Measurements from ENCODE around the gene ACADSB. TPM values are rescaled to one million over a fixed set of nuclear protein-coding genes. Genes with fewer than 3 reads are reported as not detected.

ACADSB gene
- total and polyA plus RNA-seq, 9 donors = 8.8 to 26.6 (median 24.0) TPM

DNA sequence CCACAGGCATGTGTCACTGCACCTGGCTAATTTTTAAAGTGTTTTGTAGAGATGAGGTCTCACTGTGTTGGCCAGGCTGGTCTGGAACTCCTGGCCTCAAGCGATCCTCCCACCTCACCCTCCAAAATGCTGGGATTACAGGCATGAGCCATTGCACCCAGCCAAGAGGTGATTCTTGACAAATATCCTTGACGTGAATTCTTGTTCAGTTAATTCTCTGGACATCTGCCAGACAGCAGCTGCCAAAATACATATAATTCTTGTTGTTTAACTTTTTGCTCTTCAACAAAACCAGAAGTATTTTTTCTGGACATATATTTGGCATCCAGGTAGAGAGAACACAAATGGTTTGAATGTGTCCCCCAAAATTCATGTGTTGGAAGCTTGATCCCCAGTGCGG is 3.2 kb downstream of the ACADSB start:
- WGBS, 3 donors = 80 to 87% (median 80%) methylated on average over 3 of the region's 3 CpGs
- H3K9me3 ChIP-seq = no peaks in the 10 kb centered on the region
- intact Hi-C loops (cut with DNase I) = no loop called here
- TF ChIP-seq EP300 (IDR thresholded peaks at IDR 0.05) = no peak
- TF ChIP-seq, protein P1, sequence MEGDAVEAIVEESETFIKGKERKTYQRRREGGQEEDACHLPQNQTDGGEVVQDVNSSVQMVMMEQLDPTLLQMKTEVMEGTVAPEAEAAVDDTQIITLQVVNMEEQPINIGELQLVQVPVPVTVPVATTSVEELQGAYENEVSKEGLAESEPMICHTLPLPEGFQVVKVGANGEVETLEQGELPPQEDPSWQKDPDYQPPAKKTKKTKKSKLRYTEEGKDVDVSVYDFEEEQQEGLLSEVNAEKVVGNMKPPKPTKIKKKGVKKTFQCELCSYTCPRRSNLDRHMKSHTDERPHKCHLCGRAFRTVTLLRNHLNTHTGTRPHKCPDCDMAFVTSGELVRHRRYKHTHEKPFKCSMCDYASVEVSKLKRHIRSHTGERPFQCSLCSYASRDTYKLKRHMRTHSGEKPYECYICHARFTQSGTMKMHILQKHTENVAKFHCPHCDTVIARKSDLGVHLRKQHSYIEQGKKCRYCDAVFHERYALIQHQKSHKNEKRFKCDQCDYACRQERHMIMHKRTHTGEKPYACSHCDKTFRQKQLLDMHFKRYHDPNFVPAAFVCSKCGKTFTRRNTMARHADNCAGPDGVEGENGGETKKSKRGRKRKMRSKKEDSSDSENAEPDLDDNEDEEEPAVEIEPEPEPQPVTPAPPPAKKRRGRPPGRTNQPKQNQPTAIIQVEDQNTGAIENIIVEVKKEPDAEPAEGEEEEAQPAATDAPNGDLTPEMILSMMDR (IDR thresholded peaks at IDR 0.05) = no peak
- no peak for TF ChIP-seq POLR2A (IDR thresholded peaks at IDR 0.05)
- H3K27ac ChIP-seq = no peak overlapping the region
- no peak for DNase-seq
- H3K36me3 ChIP-seq = no peaks in the 10 kb centered on the region
- H3K4me1 ChIP-seq (ENCODE audit: insufficient read depth) = peaks cover 2% of the 10 kb centered on the region
- no peaks in the 10 kb centered on the region for H3K27me3 ChIP-seq
- H3K4me3 ChIP-seq = no peak overlapping the region

DNA sequence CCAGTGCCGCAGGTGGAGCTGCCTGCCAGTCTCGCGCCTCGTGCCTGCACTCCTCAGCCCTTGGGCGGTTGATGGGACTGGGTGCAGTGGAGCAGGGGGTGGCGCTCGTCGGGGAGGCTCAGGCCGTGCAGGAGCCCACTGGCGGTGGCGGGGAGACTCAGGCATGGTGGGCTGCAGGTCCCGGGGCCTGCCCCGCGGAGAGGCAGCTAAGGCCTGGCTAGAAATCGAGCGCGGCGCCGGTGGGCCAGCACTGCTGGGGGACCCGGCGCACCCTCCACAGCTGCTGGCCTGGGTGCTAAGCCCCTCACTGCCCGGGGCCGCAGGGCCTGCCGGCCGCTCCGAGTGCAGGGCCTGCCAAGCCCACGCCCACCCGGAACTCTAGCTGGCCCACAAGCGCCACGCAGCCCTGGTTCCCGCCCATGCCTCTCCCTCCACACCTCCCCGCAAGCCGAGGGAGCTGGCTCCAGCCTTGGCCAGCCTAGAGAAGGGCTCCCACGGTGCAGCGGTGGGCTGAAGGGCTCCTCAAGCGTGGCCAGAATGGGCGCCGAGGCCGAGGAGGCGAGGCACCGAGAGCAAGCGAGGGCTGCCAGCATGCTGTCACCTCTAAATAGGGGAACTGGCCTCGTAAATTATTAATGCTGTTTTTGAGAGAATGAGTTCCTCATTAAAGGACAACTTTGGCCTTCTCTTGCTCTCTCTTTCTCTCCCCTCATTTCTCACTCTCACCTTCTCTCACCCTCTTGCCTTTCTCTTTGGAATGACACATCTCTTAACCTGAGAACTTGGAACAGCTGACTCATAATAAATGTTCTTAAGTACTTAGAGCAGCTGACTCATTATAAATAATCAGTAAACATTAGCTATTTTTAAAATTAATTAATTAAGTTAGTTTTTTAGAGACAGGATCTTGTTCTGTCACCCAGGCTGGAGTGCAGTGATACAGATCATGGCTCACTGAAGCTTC is 4.9 kb downstream of the ACADSB start:
- intact Hi-C loops (cut with DNase I) = no loop called here
- Histone ChIP-seq H3K36me3 (no peaks in the 10 kb centered on the region), H3K4me3 (no peak overlapping the region), H3K4me1 (ENCODE audit: insufficient read depth) (peaks cover 2% of the 10 kb centered on the region), H3K27me3 (no peaks in the 10 kb centered on the region), H3K9me3 (no peaks in the 10 kb centered on the region), H3K27ac (no peak overlapping the region)
- peak in 1 of 5 donors; percentile 15 for DNase-seq
- WGBS, 3 donors = 92 to 95% (median 94%) methylated on average over 43 of the region's 43 CpGs
- no peak for TF ChIP-seq EP300 (IDR thresholded peaks at IDR 0.05)
- no peak for TF ChIP-seq POLR2A (IDR thresholded peaks at IDR 0.05)

DNA sequence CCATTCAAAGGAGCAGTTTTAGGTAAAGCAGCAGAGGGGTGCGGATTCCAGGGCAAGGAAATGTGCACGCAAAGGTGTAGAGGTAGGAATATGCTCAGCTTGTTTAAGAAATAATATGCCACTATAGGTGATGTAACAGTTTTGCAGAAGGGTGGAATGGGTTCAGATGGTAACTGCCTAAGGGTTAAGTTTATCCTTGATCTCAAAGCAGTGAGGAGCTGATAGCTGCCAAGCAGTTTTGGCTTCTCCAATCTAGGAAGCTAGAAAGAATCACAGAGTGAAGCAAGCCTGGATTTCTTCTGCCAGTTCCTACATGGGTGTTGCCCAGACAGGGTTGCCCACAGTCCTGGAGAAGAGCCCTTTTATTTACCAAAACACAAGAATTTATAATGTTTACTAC is 6.0 kb downstream of the ACADSB start:
- intact Hi-C loops (cut with DNase I) = loop anchor here in 1 of 4 donors (5.0 kb wide), 1 partner anchor 1483 kb away; no protein-coding TSS in a partner anchor
- TF ChIP-seq, protein P1 (IDR thresholded peaks at IDR 0.05) = no peak
- TF ChIP-seq EP300 (IDR thresholded peaks at IDR 0.05) = no peak
- TF ChIP-seq POLR2A (IDR thresholded peaks at IDR 0.05) = no peak
- Histone ChIP-seq H3K27me3 (no peaks in the 10 kb centered on the region), H3K36me3 (no peaks in the 10 kb centered on the region), H3K4me3 (no peak overlapping the region), H3K9me3 (no peaks in the 10 kb centered on the region), H3K27ac (no peak overlapping the region), H3K4me1 (ENCODE audit: insufficient read depth) (peaks cover 2% of the 10 kb centered on the region)
- WGBS, 3 donors = 99 to 100% (median 99%) methylated on average over 2 of the region's 2 CpGs
- DNase-seq = no peak

DNA sequence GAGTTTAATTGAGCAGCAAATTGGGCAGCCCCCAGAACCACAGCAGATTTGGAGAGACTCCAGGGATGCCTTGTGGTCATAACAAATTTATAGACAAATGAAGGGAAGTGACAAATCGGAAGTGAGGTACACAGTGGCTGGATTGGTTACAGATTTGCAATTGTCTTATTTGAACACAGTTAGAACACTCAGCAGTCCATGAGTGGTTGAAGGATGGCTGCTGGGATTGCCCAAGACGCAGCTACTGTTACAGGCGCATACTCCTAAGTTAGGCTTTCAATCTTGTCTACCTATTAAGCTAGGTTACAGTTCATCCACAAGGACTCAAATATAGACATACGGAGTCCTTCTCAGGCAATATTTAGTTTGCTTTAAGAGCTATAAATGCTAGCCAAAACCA is 7.4 kb downstream of the ACADSB start:
- no peak overlapping the region for H3K4me3 ChIP-seq
- H3K36me3 ChIP-seq = no peaks in the 10 kb centered on the region
- H3K9me3 ChIP-seq = no peaks in the 10 kb centered on the region
- intact Hi-C loops (cut with DNase I) = loop anchor here in 1 of 4 donors (5.0 kb wide), 1 partner anchor 1481 kb away; no protein-coding TSS in a partner anchor
- no peak for TF ChIP-seq EP300 (IDR thresholded peaks at IDR 0.05)
- TF ChIP-seq, protein P1 (IDR thresholded peaks at IDR 0.05) = no peak
- WGBS, 3 donors = 93 to 96% (median 93%) methylated on average over 4 of the region's 4 CpGs
- no peaks in the 10 kb centered on the region for H3K27me3 ChIP-seq
- no peaks in the 10 kb centered on the region for H3K4me1 ChIP-seq (ENCODE audit: insufficient read depth)
- DNase-seq = no peak
- no peak overlapping the region for H3K27ac ChIP-seq

Measured in ovary (tissue), 9 donors.